ENCODE results near the gene OR14A16.

The OR14A16 gene

GRCh38 chr1:247824023-247824422, at the start of gene OR14A16:
Gene OR14A16 (minus strand): TSS chr1:247824119. CDS start chr1:247815729, 8,390 bp downstream.
- no peak within 1 kb of the TSS for H3K27ac ChIP-seq (ENCODE audit: low read length)
- H3K36me3 ChIP-seq (replicated peaks; ENCODE audit: insufficient read depth, low read length), result no peaks in the 10 kb centered on the region
- H3K27me3 ChIP-seq (replicated peaks; ENCODE audit: insufficient read depth, low read length), result no peaks in the 10 kb centered on the region
- no peaks in the 10 kb centered on the region for H3K79me2 ChIP-seq (ENCODE audit: low read length)
- no peaks in the 10 kb centered on the region for H3K9me3 ChIP-seq (replicated peaks; ENCODE audit: insufficient read depth, low read length)
- no peak within 1 kb of the TSS for H3K4me3 ChIP-seq (ENCODE audit: low read length)
- no peaks in the 10 kb centered on the region for H4K20me1 ChIP-seq (ENCODE audit: insufficient read depth, low read length)
- H3K4me1 ChIP-seq (ENCODE audit: low read length), result no peaks in the 10 kb centered on the region
- H3K9me2 ChIP-seq (replicated peaks; ENCODE audit: insufficient read depth, low read length), result no peaks in the 10 kb centered on the region
- no peak within 1 kb of the TSS for H3K4me2 ChIP-seq (ENCODE audit: low read depth, low read length)
- TF ChIP-seq CTCF (IDR thresholded peaks at IDR 0.05; ENCODE audit: low read length) (no peak), EZH2phosphoT487 (IDR thresholded peaks at IDR 0.05; ENCODE audit: low read length) (no peak), EZH2 (optimal IDR thresholded peaks at IDR 0.05; ENCODE audit: low read depth, low read length) (no peak)
- no peak within 1 kb of the TSS for H3K9ac ChIP-seq (ENCODE audit: low read length)
- no peaks in the 10 kb centered on the region for H3F3A ChIP-seq (ENCODE audit: insufficient read depth, low read length)
- H2AFZ ChIP-seq (ENCODE audit: low read length), result no peak within 1 kb of the TSS
- DNase-seq, result peak; percentile 28

DNA sequence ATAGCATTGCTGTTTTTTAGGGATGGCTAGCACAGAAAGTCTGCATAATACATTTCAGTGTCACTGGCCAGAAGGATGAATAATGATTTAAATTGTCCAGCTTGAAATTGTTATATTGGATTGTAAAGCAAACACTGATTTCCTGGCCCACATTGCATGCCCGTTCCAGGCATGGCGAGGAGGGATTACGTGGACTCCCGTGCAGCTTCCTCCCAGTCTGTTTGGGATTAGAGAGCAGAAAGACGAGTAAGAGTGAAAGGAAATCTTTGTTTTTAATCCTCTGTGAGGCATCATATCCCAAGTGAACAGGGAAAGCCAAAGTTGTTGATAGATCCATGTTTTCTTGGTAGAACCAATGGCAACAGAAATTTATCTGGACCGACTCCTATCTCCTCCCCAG, 41.5 kb upstream of the OR14A16 start:
- Histone ChIP-seq H3K9me3 (replicated peaks; ENCODE audit: insufficient read depth, low read length) (no peaks in the 10 kb centered on the region), H2AFZ (ENCODE audit: low read length) (no peak overlapping the region), H3K27me3 (replicated peaks; ENCODE audit: insufficient read depth, low read length) (no peaks in the 10 kb centered on the region), H4K20me1 (ENCODE audit: insufficient read depth, low read length) (no peaks in the 10 kb centered on the region), H3K9ac (ENCODE audit: low read length) (no peak overlapping the region), H3K4me3 (ENCODE audit: low read length) (no peak overlapping the region), H3K79me2 (ENCODE audit: low read length) (no peaks in the 10 kb centered on the region), H3K9me2 (replicated peaks; ENCODE audit: insufficient read depth, low read length) (no peaks in the 10 kb centered on the region), H3K27ac (ENCODE audit: low read length) (no peak overlapping the region), H3K36me3 (replicated peaks; ENCODE audit: insufficient read depth, low read length) (no peaks in the 10 kb centered on the region), H3K4me1 (ENCODE audit: low read length) (no peaks in the 10 kb centered on the region), H3K4me2 (ENCODE audit: low read depth, low read length) (no peak overlapping the region), H3F3A (ENCODE audit: insufficient read depth, low read length) (no peaks in the 10 kb centered on the region)
- no peak for DNase-seq
- no peak for TF ChIP-seq EZH2 (optimal IDR thresholded peaks at IDR 0.05; ENCODE audit: low read depth, low read length)
- no peak for TF ChIP-seq EZH2phosphoT487 (IDR thresholded peaks at IDR 0.05; ENCODE audit: low read length)
- TF ChIP-seq CTCF (IDR thresholded peaks at IDR 0.05; ENCODE audit: low read length), result no peak

DNA sequence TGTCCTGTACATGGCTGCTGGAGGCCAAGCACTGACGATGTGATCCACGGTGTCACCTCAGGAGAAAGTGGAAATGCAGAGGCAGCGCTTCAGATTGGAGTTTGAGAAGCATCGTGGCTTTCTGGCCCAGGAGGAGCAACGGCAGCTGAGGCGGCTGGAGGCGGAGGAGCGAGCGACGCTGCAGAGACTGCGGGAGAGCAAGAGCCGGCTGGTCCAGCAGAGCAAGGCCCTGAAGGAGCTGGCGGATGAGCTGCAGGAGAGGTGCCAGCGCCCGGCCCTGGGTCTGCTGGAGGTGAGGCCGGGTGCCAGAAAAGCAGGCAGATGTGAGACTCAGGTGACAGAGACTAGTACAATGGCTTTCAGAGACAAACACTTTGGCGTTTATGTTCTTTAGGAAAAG, 40.7 kb upstream of the OR14A16 start:
- H3F3A ChIP-seq (ENCODE audit: insufficient read depth, low read length), result no peaks in the 10 kb centered on the region
- no peak overlapping the region for H2AFZ ChIP-seq (ENCODE audit: low read length)
- H3K9me3 ChIP-seq (replicated peaks; ENCODE audit: insufficient read depth, low read length), result no peaks in the 10 kb centered on the region
- H3K4me3 ChIP-seq (ENCODE audit: low read length), result no peak overlapping the region
- no peaks in the 10 kb centered on the region for H3K9me2 ChIP-seq (replicated peaks; ENCODE audit: insufficient read depth, low read length)
- no peaks in the 10 kb centered on the region for H4K20me1 ChIP-seq (ENCODE audit: insufficient read depth, low read length)
- H3K9ac ChIP-seq (ENCODE audit: low read length), result no peak overlapping the region
- no peak for TF ChIP-seq CTCF (IDR thresholded peaks at IDR 0.05; ENCODE audit: low read length)
- no peak for TF ChIP-seq EZH2 (optimal IDR thresholded peaks at IDR 0.05; ENCODE audit: low read depth, low read length)
- TF ChIP-seq EZH2phosphoT487 (IDR thresholded peaks at IDR 0.05; ENCODE audit: low read length), result no peak
- H3K4me1 ChIP-seq (ENCODE audit: low read length), result no peaks in the 10 kb centered on the region
- no peak for DNase-seq
- H3K4me2 ChIP-seq (ENCODE audit: low read depth, low read length), result no peak overlapping the region
- H3K79me2 ChIP-seq (ENCODE audit: low read length), result no peaks in the 10 kb centered on the region
- H3K27me3 ChIP-seq (replicated peaks; ENCODE audit: insufficient read depth, low read length), result no peaks in the 10 kb centered on the region
- no peak overlapping the region for H3K27ac ChIP-seq (ENCODE audit: low read length)
- H3K36me3 ChIP-seq (replicated peaks; ENCODE audit: insufficient read depth, low read length), result no peaks in the 10 kb centered on the region
